Measurements from ENCODE around the gene MTG1. TPM values are rescaled to one million over a fixed set of nuclear protein-coding genes. Genes with fewer than 3 reads are reported as not detected.

Gene MTG1
- total RNA-seq, 4 donors from 2014 or later: 28.7 to 65.7 (median 34.7) TPM

DNA sequence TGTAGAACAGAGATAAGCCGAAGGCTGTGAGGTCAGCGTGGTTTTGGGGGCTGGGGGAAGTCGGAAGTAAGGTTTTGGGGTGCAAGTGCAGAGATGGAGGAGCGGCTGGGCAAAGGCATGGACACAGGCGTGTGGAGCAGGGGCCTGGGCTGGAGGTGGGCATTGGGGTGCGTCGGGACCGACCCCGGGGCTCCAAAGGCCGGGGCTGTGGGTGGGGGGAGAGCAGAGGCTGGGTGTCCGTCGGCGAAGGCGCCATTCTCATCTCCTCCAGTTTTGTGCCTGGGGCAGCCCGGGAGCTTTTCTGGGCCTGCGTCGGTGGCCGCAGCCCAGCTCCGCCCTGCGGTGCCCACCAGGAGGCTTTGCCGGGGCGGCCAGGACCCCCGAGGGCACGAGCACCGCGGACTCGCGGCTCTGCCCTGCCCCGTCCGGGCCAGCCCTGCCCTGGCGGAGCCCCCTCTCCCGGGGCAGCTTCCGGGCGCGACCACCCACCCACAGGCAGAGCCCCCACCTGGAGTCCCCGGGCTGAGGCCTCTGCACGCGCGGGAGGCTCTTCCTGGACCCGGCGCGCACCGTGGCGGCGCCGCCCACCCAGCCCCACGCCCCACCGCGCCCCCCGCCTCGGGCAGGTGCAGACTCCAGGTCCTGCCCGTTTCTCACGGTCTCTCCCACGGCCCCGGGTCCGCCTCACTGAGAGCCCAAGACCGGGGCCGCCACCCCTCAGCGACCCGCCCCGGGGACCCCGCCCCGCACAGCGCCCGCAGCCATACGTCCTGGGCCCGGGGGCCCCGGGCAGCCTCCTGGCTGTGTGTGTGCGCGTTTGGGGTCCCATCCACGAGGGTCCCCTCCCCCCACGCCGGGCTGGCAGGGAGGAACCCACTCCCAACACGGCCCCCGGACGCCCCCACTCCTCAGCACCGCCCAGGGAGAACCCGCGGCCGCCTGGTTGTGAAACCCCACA lies 52.1 kb downstream of the MTG1 start:
- H3K4me1 ChIP-seq: no peaks in the 10 kb centered on the region
- peaks cover 0 to 61% (median 15%) of the 10 kb centered on the region in 4 donors for H3K9me3 ChIP-seq
- H3K36me3 ChIP-seq: peaks cover 0 to 16% (median 0%) of the 10 kb centered on the region in 3 donors
- DNase-seq (ENCODE audit: low spot score in 2 of 2): no peak
- H3K4me3 ChIP-seq: no peak overlapping the region
- 61 to 79% methylated on average over 21 to 50 of the region's 80 CpGs for whole genome bisulfite sequencing, 2 donors
- no peak for TF ChIP-seq POLR2A (IDR thresholded peaks at IDR 0.05)
- TF ChIP-seq, protein P1, sequence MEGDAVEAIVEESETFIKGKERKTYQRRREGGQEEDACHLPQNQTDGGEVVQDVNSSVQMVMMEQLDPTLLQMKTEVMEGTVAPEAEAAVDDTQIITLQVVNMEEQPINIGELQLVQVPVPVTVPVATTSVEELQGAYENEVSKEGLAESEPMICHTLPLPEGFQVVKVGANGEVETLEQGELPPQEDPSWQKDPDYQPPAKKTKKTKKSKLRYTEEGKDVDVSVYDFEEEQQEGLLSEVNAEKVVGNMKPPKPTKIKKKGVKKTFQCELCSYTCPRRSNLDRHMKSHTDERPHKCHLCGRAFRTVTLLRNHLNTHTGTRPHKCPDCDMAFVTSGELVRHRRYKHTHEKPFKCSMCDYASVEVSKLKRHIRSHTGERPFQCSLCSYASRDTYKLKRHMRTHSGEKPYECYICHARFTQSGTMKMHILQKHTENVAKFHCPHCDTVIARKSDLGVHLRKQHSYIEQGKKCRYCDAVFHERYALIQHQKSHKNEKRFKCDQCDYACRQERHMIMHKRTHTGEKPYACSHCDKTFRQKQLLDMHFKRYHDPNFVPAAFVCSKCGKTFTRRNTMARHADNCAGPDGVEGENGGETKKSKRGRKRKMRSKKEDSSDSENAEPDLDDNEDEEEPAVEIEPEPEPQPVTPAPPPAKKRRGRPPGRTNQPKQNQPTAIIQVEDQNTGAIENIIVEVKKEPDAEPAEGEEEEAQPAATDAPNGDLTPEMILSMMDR (IDR thresholded peaks at IDR 0.05): no peak
- no peak for TF ChIP-seq EP300 (IDR thresholded peaks at IDR 0.05)
- H3K27me3 ChIP-seq: no peaks in the 10 kb centered on the region
- no peak overlapping the region for H3K27ac ChIP-seq

DNA sequence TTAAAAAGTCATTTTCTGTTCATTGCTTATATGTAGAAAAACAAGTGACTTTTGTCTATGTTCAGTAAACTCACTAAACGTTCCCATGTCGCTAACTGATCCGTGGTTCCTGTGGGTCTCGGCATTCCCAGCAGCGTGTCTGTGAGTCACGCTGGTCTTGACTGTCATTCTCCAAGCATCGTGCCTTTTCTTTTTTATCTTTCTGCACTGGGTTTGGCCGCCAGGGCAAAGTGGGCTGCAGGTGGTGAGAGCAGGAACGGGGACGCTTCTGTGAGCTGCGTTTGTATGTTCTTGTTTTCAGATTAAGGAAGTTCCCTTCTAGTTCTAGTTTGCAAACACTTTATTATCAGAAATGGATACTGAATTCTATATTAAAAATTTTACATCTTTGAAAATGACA lies 53.0 kb downstream of the MTG1 start:
- Histone ChIP-seq H3K27me3 (no peaks in the 10 kb centered on the region), H3K27ac (no peak overlapping the region), H3K9me3 (peaks cover 0 to 63% (median 19%) of the 10 kb centered on the region in 4 donors), H3K4me3 (no peak overlapping the region), H3K36me3 (peaks cover 0 to 16% (median 0%) of the 10 kb centered on the region in 3 donors), H3K4me1 (no peaks in the 10 kb centered on the region)
- WGBS, 2 donors: 85 to 87% methylated on average over 11 of the region's 11 CpGs
- no peak for DNase-seq (ENCODE audit: low spot score in 2 of 2)
- TF ChIP-seq EP300 (IDR thresholded peaks at IDR 0.05) (no peak), POLR2A (IDR thresholded peaks at IDR 0.05) (no peak)
- TF ChIP-seq, protein P1 (IDR thresholded peaks at IDR 0.05): no peak

DNA sequence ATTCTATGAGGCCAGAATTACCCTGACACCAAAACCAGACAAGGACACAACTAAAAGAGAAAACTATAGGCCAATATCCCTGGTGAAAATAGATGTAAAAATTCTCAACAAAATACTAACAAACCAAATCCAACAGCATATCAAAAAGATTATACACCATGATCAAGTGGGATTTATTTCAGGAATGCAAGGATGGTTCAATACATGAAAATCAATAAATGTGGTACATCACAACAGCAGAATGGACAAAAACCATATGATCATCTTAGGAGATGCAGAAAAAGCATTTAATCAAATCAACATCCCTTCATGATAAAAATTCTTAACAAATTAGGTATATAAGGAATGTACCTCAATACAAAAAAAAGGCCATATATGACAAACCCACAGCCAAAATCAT lies 54.2 kb downstream of the MTG1 start:
- no peak overlapping the region for H3K27ac ChIP-seq
- TF ChIP-seq EP300 (IDR thresholded peaks at IDR 0.05): no peak
- TF ChIP-seq POLR2A (IDR thresholded peaks at IDR 0.05): no peak
- TF ChIP-seq, protein P1 (IDR thresholded peaks at IDR 0.05): no peak
- H3K36me3 ChIP-seq: peaks cover 0 to 9% (median 0%) of the 10 kb centered on the region in 3 donors
- no peak for DNase-seq (ENCODE audit: low spot score in 2 of 2)
- peaks cover 0 to 63% (median 19%) of the 10 kb centered on the region in 4 donors for H3K9me3 ChIP-seq
- H3K4me3 ChIP-seq: no peak overlapping the region
- no peaks in the 10 kb centered on the region for H3K4me1 ChIP-seq
- no peaks in the 10 kb centered on the region for H3K27me3 ChIP-seq

DNA sequence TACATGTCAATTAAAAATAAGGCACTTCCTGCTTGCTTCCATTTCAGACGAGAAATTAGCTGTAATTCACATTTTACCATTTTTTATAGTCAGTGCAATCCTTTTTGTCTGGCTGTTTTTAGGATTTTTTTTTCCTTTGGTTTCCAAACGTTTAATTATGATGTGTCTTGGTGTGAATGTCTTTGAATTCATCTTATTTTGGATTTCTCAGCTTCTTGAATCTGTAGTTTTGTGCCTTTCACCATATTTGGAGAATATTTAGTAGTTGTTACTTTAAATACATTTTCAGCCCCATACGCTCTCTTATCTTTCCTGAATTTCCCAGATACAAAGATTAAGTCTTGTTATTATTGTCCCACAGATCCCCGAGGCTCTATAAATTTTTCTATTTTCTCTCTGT lies 57.4 kb downstream of the MTG1 start:
- peaks cover 0 to 16% (median 0%) of the 10 kb centered on the region in 3 donors for H3K36me3 ChIP-seq
- H3K27me3 ChIP-seq: no peaks in the 10 kb centered on the region
- WGBS, 2 donors: 63 to 70% methylated on average over 4 of the region's 4 CpGs
- no peak overlapping the region for H3K4me3 ChIP-seq
- no peak overlapping the region for H3K27ac ChIP-seq
- no peaks in the 10 kb centered on the region for H3K4me1 ChIP-seq
- peaks cover 0 to 46% (median 18%) of the 10 kb centered on the region in 4 donors for H3K9me3 ChIP-seq
- DNase-seq (ENCODE audit: low spot score in 2 of 2): no peak
- TF ChIP-seq, protein P1 (IDR thresholded peaks at IDR 0.05): no peak

DNA sequence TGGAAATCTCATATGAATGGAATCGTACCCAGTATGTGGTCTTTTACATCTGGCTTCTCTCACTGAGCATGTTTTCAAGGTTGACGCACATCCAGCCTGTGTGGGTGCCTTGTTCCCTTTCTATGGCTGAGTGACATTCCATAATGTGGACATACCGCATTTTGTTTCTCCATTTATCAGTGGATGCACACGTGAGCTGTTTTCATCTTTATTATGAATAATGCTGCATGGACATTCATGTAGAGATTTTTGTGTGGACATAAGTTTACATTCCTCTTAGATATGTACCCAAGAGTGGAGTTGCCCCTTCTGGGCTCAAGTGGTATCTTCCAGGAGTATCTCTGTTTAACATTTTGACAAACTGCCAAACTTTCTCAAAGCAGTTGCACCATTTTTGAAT lies 58.5 kb downstream of the MTG1 start:
- Histone ChIP-seq H3K36me3 (peaks cover 0 to 24% (median 0%) of the 10 kb centered on the region in 3 donors), H3K27me3 (no peaks in the 10 kb centered on the region), H3K9me3 (peaks cover 0 to 35% (median 13%) of the 10 kb centered on the region in 4 donors), H3K4me1 (no peaks in the 10 kb centered on the region), H3K4me3 (no peak overlapping the region), H3K27ac (no peak overlapping the region)
- WGBS, 2 donors: 81 to 87% methylated on average over 4 of the region's 4 CpGs
- no peak for DNase-seq (ENCODE audit: low spot score in 2 of 2)
- no peak for TF ChIP-seq POLR2A (IDR thresholded peaks at IDR 0.05)
- TF ChIP-seq EP300 (IDR thresholded peaks at IDR 0.05): no peak
- TF ChIP-seq, protein P1 (IDR thresholded peaks at IDR 0.05): no peak
